Stimulated activated CD8-positive, alpha-beta memory T cell treated with anti-CD3 and anti-CD28 coated beads, Interleukin-12 subunit alpha, Interleukin-12 subunit beta, amount 100 ng/mL, for 24 hours (primary cell): ENCODE results near the gene CTNND2.
"Not testable (repeated sequence)": the region's sequence is repeated elsewhere in the genome, so short reads cannot be mapped to it uniquely, and the experiment has no call there.

ENCODE experiments used
- DNase-seq: peaks from one replicate; pipeline ENCODE4 v3.0.0-alpha.2; 2020; ENCODE audit errors: extremely low read depth

CTNND2 gene

DNA sequence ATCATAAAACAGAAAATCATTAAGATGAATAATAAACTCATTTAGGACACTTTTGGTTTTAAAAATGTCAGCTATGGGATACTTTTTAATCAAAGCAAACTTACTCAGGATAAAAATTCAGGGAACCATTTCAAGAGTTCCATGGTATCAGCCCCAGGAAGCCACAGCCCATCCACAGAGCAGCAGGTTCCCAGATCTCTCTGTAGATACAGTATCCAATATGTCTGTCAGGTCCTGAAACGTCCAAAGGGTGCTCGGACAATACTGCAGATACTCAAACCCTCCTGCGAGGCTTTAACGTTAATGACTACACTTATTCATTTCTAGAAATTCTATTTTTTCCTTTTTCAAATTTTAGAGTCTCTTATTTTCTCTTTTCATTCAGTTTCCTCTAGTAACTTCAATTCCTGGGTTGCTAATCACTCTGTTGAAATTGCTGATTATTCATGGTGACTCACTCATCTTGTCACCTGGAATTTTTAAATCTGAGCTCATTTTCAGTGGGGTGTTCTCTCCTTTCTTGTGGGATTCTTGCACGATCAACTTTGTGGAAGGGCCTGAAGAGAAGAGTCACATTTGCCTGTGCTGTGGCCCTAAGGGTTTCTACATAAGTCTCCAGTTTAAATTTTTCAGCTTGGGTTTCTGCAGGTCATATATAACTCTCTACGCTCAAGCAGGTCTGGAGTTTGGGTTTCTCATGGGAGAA lies 435.8 kb downstream of the CTNND2 start:
- no peak for DNase-seq

DNA sequence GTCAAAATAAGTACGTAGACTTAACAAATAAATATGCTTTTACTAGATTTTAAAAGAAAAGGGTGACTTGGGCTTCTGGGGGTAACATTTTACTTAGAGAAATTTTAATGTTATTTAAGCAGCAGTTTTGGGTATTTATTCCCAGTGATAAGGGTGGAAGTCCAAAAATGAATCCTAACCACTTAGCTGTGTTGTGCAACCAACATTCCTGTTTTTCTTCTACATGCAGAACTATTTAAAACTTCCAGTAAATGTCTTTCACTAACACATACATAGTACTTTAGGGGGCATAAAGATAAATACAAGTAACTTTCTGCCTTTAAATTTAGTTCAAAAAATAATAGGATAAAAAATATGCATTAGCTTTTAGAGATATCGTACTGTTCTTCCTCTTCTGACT lies 436.7 kb downstream of the CTNND2 start:
- no peak for DNase-seq

DNA sequence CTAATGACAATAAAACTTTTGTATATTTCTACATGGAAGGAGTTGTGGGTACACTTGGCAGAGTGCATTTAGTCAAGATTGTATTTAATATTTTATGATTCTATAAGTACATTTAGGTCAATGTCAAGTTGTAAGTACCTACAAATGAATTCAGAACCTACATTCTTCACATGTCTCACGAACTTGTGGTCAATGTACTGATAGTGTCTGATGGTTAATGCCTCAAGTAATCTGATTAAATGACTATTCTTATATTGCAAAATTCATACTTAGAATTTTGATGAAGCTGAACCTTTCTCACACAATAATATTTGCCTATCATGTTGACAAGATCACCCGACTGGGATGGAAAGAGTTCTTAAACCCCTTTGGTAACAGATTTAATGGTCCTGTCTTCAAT lies 444.5 kb downstream of the CTNND2 start:
- no peak for DNase-seq

DNA sequence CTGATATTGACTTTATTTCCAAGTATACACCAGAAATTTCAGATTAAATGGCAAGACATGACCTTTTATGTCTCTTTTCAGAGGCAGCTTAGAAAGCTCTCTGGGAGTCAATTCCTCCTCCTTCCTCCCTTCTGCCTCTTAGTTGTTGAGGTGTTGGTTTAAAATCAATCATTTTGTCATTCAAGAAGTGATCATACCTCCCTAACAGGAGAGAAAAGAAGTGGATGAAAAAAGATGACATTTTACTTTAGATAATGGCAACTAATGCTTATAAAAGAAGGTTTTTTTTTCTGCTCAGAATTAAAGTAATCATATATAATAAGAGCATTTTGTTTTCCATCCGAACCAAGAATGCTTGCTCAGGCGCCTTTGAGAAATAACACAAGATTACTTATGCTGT lies 448.7 kb downstream of the CTNND2 start:
- DNase-seq = no peak

DNA sequence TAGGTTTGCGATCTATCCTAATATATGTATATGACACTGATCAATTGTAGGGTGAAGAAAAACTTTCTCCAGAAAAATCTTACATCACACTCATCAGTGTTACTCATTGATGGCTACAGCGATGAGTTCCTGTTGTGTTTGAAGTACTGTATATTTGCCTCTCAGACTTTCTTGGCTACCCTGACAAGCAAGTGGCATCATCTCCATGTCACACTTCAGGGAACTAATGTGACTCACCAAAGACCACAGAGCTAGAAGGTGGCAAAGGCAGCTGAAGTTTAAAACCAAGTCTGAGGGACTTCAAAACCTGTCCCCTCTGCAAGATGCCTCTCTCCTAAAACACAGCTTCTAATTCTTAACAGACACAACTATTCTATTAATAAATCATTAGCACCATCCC lies 451.4 kb downstream of the CTNND2 start:
- DNase-seq = no peak

DNA sequence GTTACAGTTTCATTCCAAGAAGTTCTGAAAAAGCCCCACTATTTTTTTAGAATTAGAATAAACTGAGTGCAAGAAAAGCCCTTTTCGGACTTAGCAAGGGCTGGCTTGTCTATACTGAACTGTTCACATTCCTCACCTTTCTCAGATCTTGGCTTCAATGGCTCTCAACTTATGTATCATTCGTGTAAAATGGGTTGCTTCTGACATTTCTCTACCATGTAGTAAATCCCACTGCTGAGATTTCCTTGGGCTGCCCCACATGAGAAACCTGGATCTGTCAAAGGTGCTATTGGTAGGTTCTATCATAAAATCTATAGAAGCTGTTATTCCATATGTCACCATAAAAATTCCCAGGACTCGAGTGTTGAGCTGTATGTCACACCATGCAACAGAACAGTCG lies 454.3 kb downstream of the CTNND2 start:
- DNase-seq = no peak

DNA sequence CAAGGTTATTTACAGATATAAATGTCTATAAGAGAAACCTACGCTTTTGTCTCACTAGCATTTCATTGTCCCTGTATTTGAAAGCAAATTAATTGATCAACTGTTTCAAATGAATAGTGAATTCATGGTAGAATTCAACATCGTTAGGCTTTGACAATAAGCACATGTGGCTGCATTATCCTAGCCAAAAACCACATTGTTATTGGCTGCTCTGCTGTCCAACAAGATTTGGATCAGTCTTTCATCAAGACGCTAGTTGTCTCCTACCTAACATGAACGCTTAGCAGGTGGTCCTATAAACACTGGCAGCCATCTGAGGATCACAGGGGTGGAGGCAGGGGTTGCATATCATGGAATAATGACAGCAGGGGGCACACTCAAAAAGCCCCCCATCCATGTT lies 455.0 kb downstream of the CTNND2 start:
- no peak for DNase-seq

DNA sequence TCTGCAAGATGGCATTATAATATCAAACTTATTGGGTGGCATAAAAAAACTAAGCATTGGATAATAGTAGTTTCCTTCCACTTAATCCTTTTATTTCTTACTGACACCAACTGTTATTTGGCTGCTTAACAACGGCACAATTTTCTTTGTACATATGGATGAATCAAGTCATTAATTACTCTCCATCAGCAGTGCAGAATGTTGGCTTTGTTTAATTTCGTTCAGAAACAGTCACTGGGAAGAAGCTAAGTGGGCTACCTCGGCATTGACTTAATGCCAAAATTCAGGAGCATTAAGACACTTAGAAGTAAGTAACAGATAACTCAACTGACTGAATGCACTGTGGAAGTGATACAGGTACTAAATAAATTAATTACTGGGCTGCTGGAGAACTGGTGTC lies 460.4 kb downstream of the CTNND2 start:
- DNase-seq = no peak

DNA sequence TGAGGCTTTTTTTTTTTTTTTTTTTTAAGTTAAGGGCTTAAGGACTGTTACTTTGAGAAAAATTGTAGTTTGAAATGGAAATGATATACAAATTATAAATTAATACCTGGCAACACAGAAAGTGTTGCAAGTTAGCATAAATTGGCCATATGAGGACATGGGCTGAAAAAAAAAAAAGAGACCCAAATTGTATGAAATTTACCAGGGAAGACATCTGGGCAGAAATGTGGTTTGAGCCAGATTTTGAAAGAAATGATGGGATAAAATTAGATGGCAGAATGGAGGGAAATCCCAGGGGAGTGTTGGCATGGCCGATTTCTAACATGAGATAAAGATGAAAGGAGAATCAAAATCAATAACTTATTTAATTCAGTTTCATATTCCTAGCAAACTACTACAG lies 472.1 kb downstream of the CTNND2 start:
- no peak for DNase-seq

DNA sequence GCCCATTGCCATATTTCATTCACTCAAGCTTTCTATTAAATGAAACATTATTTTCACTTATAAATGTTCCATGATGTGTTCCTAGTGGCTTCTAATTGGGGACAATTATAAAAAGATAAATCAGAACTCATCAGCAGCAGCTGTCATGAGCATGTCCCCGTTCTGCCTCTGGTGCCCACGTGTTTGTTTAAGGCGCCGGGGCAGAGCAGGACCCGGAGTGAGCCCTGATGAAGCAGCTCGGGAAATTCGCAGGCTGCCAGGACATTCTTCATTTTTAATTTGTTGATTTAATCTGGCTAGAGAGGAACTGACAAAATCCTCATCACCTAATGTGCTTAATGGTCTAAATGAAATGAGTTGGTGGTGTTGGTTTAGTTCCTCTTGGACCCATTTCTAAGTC lies 475.0 kb downstream of the CTNND2 start:
- no peak for DNase-seq

DNA sequence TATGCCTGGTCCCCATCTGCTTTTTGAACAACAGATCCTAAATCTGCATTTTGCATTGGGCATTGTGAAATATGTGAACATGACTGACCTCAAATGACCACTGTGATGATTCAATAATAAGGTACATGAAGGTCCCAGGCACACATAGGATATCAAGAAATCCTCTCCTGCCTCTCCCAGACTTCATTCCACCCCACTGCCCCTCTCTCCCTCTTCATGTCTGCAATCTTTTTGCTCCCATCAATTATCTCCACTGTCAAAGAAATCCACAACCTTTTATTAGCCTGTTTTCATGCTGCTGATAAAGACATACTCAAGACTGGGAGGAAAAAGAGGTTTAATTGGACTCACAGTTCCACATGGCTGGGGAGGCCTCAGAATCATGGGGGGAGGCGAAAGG lies 476.7 kb downstream of the CTNND2 start:
- DNase-seq = no peak

DNA sequence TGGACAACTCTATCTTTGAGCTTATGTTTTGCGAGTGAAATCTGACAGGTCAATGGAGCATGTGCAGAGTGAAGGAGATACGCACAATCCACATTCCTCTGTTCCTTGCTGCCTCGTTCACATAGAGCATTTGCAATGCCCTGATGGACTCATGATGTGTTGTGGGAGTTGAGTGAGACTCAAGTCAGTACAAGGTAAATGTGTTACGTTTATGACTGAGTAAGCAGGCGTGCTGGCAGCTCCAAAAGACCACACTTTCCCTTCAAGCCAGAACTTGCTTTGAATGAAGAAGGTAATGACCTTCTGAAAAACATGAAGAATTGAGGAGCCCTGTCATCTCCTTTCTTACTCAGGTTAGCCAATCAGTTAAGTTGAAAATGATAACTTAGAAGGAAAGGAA lies 477.8 kb downstream of the CTNND2 start:
- no peak for DNase-seq

DNA sequence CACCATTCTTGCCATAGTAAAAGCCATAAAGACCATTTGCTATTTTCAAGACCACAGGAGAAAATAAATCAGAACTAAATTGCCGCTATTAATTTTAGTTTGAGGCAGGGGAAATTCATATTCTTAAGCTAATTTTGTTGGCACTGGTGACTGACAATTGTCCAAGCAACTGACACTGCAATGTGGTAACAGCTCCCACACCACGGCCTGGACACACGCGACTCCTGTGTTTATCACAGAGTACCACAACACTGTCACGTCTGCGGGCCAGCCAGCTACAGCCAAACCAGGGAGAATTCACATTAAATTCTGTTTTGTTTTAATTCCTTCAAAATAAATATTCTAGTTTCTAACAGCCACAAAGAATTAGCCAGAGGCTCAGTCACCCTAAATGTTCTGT lies 481.9 kb downstream of the CTNND2 start:
- no peak for DNase-seq

DNA sequence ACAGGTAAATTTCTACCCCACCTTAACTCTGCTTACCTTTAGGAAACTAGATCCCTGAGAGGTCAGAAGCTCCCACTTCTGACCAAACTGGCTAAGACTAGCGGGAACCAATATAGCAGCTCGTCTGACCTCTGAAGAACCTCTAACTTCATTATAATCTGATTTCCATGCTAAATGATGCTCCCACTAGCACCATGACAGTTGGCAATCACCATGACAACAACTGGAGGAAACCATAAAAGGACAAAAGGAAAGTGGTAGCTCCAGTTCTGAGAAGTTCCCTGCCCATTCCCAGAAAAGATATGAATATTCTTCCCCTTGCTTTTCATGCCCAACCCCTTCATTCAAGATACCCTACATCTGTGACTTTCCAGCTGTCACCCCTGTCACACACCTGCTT lies 483.3 kb downstream of the CTNND2 start:
- no peak for DNase-seq

DNA sequence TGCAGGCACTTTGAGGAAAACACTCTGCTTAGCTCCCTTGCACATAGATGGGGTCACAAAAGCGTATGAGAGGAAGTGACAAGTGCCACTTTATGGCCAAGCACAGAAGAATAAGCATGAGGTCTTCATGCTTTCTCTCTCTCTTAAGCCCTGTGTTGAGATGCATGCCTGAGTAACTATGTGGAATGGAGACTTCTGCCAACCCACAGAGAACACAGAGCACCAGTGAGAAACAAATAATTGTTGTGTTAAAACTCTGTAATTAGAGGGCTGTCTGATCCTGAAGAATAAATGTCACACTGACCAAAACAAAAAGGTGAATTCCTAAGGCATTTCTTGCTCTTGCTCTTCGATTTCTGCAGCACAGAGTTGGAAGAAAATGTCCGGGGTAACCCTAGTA lies 488.5 kb downstream of the CTNND2 start:
- no peak for DNase-seq

DNA sequence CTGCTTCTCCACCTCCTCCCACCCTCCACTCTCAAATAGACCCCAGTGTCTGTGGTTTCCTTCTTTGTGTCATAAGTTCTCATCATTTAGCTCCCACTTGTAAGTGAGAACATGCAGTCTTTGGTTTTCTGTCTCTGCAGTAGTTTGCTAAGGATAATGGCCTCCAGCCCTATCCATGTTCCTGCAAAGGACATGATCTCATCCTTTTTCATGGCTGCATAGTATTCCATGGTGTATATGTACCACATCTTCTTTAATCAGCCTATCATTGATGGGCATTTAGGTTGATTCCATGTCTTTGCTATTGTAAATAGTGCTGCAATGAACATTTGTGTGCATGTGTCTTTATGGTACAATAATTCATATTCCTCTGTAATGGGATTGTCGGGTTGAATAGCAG lies 489.5 kb downstream of the CTNND2 start:
- DNase-seq = not testable (repeated sequence)

DNA sequence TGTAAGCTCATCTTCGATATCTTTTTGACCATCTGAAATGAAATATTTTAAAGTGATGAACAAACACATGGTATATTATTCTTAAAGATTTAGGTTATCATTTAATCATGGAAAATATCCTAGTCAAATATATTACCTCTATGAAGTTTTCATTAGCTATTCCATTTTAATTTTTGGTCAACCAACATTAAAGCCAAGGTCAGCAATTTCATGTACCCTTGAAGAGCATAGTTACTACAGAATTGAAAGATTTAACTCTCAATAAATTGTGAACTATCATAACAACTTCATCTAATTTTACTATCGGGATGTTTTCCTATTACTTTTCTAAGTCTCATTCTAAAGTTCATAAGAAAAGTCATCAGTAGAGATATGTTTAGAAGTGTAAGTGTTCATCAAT lies 492.6 kb downstream of the CTNND2 start:
- DNase-seq = no peak

DNA sequence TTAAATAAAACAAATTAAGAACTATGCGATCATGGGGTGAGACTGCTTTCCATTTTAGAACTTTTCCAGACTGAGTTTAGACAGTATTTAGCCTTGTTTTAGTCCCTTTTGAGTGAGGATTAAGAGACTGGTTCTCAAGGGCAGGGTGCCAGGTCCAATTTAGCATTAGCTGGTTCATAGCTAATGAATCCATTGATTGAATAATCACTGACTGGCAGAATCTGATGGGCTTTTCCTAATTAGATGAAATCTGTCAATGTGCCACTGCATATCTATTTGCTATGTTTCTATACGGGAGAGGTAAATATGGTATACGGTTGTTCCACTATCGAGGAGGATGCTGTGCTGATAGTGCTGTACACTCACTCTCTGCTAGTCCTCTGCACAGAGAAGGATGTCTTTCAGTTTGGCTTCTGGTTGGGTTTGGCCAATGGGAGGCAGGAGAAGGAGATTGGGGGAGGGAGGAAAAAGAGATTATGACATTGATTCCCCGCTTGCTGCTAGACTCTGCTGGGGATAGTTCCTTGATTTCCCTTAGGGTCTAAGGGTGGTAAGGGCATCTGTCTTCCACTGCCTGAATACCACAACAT lies 496.6 kb downstream of the CTNND2 start:
- no peak for DNase-seq

DNA sequence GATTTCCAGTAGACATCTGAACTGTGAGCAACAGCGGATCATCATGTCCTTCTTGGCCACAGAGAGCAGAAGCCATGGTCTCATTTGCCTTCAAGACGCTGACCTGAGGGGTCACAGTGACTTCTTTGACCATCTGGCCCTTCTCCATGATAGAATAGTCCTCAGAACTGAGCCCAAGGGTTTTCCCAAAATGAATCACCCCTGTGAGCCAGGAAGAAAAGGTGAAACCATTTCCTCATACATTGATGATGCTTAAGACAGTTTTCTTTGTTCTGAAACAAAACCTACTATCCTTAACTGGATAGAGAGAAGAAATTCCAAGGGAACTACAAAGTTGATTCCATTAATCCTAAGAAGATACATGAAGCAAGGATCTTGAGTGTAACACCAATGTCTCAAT lies 503.9 kb downstream of the CTNND2 start:
- no peak for DNase-seq

DNA sequence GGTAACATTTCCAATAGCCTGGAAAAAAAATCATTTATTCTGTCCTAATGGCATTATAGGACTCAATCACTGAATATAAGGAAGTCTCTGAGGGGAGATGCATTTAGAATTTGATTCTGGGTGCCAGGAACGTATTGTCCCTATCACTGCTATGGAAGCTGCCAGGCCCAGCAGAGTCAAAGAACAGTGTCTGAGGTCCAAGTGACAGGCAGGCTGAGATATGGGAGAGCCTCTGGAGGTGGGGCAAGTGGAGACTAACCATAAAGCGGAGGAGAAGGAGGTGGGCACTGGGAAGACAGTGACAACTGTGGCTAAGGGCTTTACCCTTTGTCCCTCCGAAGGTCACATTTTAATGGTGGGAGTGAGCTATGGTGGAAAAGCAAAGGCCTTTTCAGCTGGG lies 505.5 kb downstream of the CTNND2 start:
- no peak for DNase-seq

DNA sequence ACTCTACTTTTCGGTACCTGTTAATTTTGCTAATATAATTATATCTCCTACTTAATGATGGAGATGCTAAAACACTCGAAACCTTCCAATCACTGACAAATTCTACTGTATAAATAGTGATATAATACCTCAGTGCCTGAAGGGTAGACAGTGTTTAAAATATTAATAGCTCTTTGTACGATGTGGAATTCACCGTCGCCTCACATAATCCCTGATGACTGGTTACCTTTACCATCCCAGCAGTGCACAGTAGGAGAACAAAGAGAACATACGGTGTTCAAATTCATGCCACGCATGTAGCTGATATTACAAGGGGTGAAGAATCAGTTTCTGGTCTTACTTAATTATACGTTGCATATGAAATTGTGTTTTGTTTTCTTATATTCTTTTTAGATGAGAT lies 506.7 kb downstream of the CTNND2 start:
- DNase-seq = no peak

DNA sequence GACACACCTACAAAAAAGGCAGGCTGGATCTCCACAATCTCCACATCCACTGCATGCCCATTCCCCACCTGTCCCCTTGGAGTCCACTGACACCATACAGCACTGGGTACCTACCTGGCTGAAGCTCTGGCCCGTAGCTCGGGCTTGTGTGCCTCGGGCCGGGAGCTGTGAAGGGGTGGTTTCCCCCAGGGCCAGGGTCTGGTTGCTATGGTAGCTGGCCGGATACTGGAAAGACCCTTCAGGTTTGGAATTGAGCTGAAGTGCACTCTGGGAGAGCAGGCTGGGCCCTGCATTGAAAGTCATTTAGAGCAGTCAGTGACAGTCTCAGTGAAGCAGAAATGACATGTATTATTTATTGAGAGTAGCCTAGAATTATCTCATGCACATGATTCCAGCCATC lies 507.3 kb downstream of the CTNND2 start:
- no peak for DNase-seq

DNA sequence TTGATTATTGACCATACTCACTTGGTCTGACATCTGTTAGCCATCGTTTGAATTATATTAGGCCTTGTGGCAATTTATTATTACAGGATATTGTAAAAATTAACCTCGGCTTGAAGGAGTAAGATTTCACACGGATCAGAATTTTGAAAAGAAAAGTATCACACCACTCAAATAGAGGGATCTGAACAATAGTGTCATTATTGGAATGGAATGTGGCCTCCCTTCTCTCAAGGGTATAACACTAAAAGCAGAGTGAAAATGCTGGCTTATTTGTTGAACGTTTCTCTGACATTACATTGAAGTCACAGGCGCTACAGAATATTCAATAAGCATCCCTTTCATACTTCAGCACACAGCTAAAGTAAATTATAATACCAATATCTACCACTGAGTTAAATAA lies 509.3 kb downstream of the CTNND2 start:
- no peak for DNase-seq

DNA sequence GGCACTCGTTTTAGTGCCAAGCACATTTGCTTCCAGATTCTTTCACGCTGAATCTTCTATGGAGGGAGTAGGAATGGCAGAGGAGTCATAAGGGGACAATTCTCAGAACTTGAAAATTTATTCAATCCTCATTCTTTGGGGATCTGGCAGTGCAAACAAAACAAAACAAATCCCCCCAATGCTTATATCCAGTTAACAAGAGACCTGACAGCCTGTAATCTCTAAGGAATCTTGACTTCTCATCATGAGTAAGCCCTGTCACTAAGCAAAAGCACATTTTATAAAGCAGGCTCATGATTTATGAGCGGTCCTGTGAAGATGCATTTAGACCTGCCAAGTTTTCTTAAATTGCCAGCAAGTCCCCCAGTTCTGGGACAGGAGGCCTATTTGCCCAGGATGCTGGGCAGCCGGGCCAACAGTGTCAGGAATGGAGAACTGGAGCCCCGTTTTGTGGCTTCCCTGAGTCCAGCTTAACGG lies 513.9 kb downstream of the CTNND2 start:
- no peak for DNase-seq
